Osteocyte (in vitro differentiated cells): ENCODE results near the gene DUSP22. TPM values are rescaled to one million over a fixed set of nuclear protein-coding genes. Genes with fewer than 3 reads are reported as not detected.

Experiments used
- DNase-seq: peaks from one replicate; pipeline ENCODE4 v3.0.0; 2021; ENCODE audit warnings: mixed read lengths; ENCODE audit not compliant: unreplicated experiment; ENCODE audit errors: extremely low spot score
- H3K27ac Mint-ChIP-seq: one replicate; pipeline ENCODE4 v1.8.0; 2021; ENCODE audit warnings: mild to moderate bottlenecking, mixed read lengths; ENCODE audit not compliant: unreplicated experiment
- H3K27me3 Mint-ChIP-seq: one replicate; pipeline ENCODE4 v1.8.0; 2021; ENCODE audit warnings: mixed read lengths; ENCODE audit not compliant: unreplicated experiment
- H3K36me3 Mint-ChIP-seq: one replicate; pipeline ENCODE4 v1.8.0; 2021; ENCODE audit warnings: mixed read lengths; ENCODE audit not compliant: unreplicated experiment
- H3K4me1 Mint-ChIP-seq: one replicate; pipeline ENCODE4 v1.8.0; 2021; ENCODE audit warnings: mixed read lengths; ENCODE audit not compliant: unreplicated experiment
- H3K4me3 Mint-ChIP-seq: one replicate; pipeline ENCODE4 v1.8.0; 2021; ENCODE audit warnings: mild to moderate bottlenecking, moderate library complexity, mixed read lengths; ENCODE audit not compliant: unreplicated experiment
- H3K9me3 Mint-ChIP-seq: one replicate; pipeline ENCODE4 v1.8.0; 2021; ENCODE audit warnings: mixed read lengths; ENCODE audit not compliant: unreplicated experiment
- CTCF ChIP-seq: fragments of 200-600 bp; sonication (generic); IDR thresholded peaks from 2 replicates; pipeline ENCODE4 v1.5.0; 2021; ENCODE audit warnings: antibody characterized with exemption, mild to moderate bottlenecking, moderate library complexity
- total RNA-seq: library from RNA; stranded (reverse); gene quantifications from 2 replicates; pipeline ENCODE4 v1.2.1, GENCODE V29; 2021

The DUSP22 gene
- total RNA-seq, 1 donor from 2014 or later: 27.4 TPM

GRCh38 chr6:340186-340955 lies 48.1 kb downstream of the DUSP22 start:
- Mint-ChIP-seq H3K4me1 (peaks cover 2% of the 10 kb centered on the region), H3K27ac (no peak overlapping the region), H3K9me3 (peaks cover 8% of the 10 kb centered on the region), H3K4me3 (no peak overlapping the region), H3K36me3 (peaks cover 3% of the 10 kb centered on the region), H3K27me3 (no peaks in the 10 kb centered on the region)
- no peak for TF ChIP-seq CTCF
- DNase-seq: no peak

GRCh38 chr6:340991-341827 lies 48.9 kb downstream of the DUSP22 start:
- Mint-ChIP-seq H3K4me3 (no peak overlapping the region), H3K27ac (no peak overlapping the region), H3K36me3 (peaks cover 3% of the 10 kb centered on the region), H3K27me3 (no peaks in the 10 kb centered on the region), H3K9me3 (peaks cover 8% of the 10 kb centered on the region), H3K4me1 (peaks cover 2% of the 10 kb centered on the region)
- TF ChIP-seq CTCF: no peak
- DNase-seq: no peak

GRCh38 chr6:341914-342831 lies 49.9 kb downstream of the DUSP22 start:
- Mint-ChIP-seq H3K27me3 (no peaks in the 10 kb centered on the region), H3K27ac (no peak overlapping the region), H3K4me1 (peaks cover 2% of the 10 kb centered on the region), H3K4me3 (no peak overlapping the region), H3K36me3 (peaks cover 3% of the 10 kb centered on the region), H3K9me3 (peaks cover 8% of the 10 kb centered on the region)
- no peak for TF ChIP-seq CTCF
- DNase-seq: no peak

GRCh38 chr6:342832-343179 lies 50.5 kb downstream of the DUSP22 start:
- no peak for DNase-seq
- Mint-ChIP-seq H3K4me3 (no peak overlapping the region), H3K27me3 (no peaks in the 10 kb centered on the region), H3K4me1 (peaks cover 2% of the 10 kb centered on the region), H3K27ac (no peak overlapping the region), H3K9me3 (peaks cover 6% of the 10 kb centered on the region), H3K36me3 (peaks cover 3% of the 10 kb centered on the region)
- no peak for TF ChIP-seq CTCF
